Retinal pigment epithelial cell (primary cell): ENCODE results near the gene HOXD8.

ENCODE experiments used
- DNase-seq: peaks from one replicate; pipeline ENCODE4 v3.0.0-alpha.2; 2010; ENCODE audit warnings: low read depth
- H3K4me3 ChIP-seq: 2 replicates; pipeline ENCODE4 v1.5.1; 2011; ENCODE audit warnings: mild to moderate bottlenecking, low read length, control low read depth, moderate library complexity
- CTCF ChIP-seq: conservative IDR thresholded peaks from 2 replicates; pipeline ENCODE4 v1.5.1; 2011; ENCODE audit warnings: low read depth, low read length, control low read depth, inconsistent platforms

The HOXD8 gene

GRCh38 chr2:176128982-176129796 lies at the start of gene HOXD8:
Gene HOXD8, plus strand, starts transcription at chr2:176129705. Its CDS starts 662 bp downstream, at chr2:176130367.
- TF ChIP-seq CTCF: no peak
- H3K4me3 ChIP-seq: no peak within 1 kb of the TSS
- DNase-seq: no peak

- TF ChIP-seq CTCF: peak; percentile 74
- DNase-seq: no peak
- no peak overlapping the region for H3K4me3 ChIP-seq
Measured at GRCh38 chr2:176079831-176080539, 49.5 kb upstream of the HOXD8 start.

GRCh38 chr2:176080540-176081375 lies 48.7 kb upstream of the HOXD8 start:
- H3K4me3 ChIP-seq: no peak overlapping the region
- no peak for DNase-seq
- no peak for TF ChIP-seq CTCF

GRCh38 chr2:176081376-176081836 lies 48.1 kb upstream of the HOXD8 start:
- no peak overlapping the region for H3K4me3 ChIP-seq
- DNase-seq: no peak
- TF ChIP-seq CTCF: no peak

GRCh38 chr2:176081837-176082524 lies 47.5 kb upstream of the HOXD8 start:
- H3K4me3 ChIP-seq: no peak overlapping the region
- DNase-seq: no peak
- TF ChIP-seq CTCF: no peak

- no peak overlapping the region for H3K4me3 ChIP-seq
- no peak for TF ChIP-seq CTCF
- no peak for DNase-seq
Measured at GRCh38 chr2:176082525-176082823, 47.0 kb upstream of the HOXD8 start.
